Fibroblast of the aortic adventitia (primary cell): ENCODE measurements around the gene NFKBIB. TPM values are rescaled to one million over a fixed set of nuclear protein-coding genes. Genes with fewer than 3 reads are reported as not detected.

Source experiments
- DNase-seq: peaks from one replicate; pipeline ENCODE4 v3.0.0-alpha.2; 2010; ENCODE audit warnings: low read depth
- H3K4me3 ChIP-seq: 2 replicates; pipeline ENCODE4 v1.5.1; 2011; ENCODE audit warnings: low read depth, mild to moderate bottlenecking, control low read depth, low read length, moderate library complexity
- total RNA-seq: library from RNA; depleted of rRNA; stranded (reverse); fragments of >200 nt; gene quantifications from 2 replicates; pipeline ENCODE4 v1.2.3, GENCODE V29; 2012; ENCODE audit warnings: low replicate concordance
- TF ChIP-seq, protein P1 (sequence below): IDR thresholded peaks from 2 replicates; pipeline ENCODE4 v1.5.1; 2011; ENCODE audit warnings: mild to moderate bottlenecking, low read length, control low read depth, inconsistent platforms; ENCODE audit not compliant: insufficient read depth

The NFKBIB gene
- total RNA-seq, 1 donor, result 8.0 TPM

DNA sequence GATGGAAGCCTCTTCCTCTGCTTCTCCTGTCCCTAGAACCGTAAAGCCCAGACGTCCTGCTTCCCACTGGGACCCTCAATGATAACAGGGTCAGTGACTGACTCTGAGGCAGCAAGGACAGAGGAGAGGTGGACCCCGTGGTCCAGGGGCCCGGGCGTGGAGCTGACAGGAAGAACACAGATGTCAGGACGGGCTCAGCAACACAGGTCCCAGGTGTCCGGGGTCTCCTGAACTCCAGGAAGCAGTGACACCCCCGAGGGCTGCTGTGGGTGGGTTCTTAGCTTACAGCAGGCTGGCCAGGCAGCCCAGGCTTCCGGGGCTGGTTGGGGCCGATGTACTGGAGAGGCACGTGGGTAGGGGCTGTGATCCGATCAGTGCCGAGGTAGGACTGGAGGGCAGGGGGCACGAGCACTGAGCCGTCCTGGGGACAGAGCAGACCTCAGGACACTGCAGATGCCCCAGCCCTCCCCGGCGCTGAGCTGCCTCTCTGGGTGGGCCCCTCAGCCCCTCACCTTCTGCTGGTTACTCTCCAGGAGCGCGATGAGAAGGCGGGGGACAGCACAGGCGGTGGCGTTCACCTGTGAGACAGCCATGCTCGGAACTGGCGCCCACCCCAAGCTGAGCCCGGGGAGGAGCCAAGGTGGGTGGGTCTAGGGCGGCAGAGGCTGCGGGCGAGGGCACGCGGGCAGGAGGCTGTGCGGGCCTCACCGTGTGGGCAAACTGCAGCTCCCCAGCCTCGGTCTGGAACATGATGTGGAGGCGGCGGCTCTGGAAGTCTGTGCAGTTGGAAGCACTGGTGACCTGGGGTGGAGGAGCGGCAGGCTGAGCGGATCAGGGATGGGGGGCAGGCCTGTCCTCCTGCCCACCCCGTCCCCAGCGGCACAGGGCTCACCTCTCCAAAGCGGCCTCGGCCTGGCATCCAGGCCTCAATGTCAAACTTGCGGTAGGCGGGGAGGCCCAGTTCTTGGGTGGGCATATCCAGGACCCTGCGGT is 15.9 kb downstream of the NFKBIB start:
- H3K4me3 ChIP-seq, result no peak overlapping the region
- TF ChIP-seq, protein P1, sequence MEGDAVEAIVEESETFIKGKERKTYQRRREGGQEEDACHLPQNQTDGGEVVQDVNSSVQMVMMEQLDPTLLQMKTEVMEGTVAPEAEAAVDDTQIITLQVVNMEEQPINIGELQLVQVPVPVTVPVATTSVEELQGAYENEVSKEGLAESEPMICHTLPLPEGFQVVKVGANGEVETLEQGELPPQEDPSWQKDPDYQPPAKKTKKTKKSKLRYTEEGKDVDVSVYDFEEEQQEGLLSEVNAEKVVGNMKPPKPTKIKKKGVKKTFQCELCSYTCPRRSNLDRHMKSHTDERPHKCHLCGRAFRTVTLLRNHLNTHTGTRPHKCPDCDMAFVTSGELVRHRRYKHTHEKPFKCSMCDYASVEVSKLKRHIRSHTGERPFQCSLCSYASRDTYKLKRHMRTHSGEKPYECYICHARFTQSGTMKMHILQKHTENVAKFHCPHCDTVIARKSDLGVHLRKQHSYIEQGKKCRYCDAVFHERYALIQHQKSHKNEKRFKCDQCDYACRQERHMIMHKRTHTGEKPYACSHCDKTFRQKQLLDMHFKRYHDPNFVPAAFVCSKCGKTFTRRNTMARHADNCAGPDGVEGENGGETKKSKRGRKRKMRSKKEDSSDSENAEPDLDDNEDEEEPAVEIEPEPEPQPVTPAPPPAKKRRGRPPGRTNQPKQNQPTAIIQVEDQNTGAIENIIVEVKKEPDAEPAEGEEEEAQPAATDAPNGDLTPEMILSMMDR, result no peak
- no peak for DNase-seq

DNA sequence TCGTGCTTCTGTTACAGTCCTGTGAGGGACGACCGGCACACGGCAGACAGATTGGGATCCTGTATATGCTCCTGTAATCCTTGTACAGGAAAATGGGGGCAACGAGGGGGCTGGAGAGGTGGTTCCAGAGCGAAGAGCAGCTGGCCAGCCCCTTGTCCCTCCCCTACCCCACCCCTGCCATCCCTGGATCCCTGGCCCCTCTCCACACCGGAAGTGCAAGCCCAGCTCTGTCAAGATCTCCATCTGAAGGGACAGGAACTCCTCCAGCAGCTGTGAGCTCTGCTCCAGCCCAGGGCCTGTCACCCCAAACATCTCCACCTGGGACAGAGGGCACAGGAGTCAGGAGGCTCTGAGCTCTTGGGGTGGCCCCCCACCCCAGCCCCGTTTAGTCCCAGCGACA is 17.7 kb downstream of the NFKBIB start:
- no peak overlapping the region for H3K4me3 ChIP-seq
- DNase-seq, result no peak
- TF ChIP-seq, protein P1, result no peak

DNA sequence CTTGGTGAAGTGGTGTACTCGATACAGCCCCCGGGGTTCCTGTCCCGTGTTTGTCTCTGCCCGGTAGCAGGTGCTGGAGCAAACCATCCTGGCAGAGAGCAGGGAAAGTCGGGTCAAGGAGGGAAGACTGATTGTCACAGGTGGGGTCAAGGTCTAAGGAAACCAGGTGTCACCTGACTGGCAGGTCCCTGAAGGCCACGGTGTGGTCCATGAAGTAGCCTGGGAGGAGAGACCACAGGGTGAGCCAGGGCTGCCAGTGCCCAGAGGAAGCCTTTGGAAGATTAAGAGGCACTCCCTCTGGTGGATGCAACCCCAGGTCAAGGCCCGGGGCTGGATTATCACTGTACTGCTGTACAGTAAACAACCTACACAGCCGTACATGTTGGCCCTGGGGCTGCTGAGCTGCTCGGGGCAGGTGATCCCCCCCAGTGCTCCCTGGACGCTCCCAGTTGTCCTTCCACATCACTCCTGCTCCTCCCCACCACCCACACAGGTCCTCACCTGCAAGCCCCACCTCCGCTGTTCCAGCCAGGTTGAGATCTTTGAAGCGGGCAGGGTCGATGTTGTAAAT is 18.2 kb downstream of the NFKBIB start:
- no peak for DNase-seq

DNA sequence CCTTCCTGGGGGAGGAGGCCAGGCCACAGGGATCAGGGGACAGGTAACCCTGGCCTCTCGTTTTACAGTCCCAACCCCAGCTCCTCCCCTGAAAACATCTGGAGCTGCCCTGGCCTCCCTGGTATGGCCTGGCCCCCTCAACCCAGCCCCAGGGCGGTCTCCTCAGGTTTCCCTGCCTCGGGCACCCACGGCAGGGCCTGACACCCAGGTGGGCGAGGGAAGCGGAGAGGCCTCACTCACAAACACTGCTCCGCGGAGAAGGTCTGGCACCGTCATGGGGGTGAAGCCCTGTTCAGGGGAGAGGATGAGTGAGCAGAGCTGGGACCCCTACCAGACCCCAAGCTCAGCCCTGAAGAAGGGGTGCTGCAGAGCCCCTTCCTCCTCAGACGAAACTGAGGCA is 18.8 kb downstream of the NFKBIB start:
- H3K4me3 ChIP-seq, result no peak overlapping the region
- TF ChIP-seq, protein P1, result no peak
- DNase-seq, result no peak

More for the DNA sequence above, 18.2 kb downstream of the NFKBIB start:
- TF ChIP-seq, protein P1, result no peak
- H3K4me3 ChIP-seq, result no peak overlapping the region

DNA sequence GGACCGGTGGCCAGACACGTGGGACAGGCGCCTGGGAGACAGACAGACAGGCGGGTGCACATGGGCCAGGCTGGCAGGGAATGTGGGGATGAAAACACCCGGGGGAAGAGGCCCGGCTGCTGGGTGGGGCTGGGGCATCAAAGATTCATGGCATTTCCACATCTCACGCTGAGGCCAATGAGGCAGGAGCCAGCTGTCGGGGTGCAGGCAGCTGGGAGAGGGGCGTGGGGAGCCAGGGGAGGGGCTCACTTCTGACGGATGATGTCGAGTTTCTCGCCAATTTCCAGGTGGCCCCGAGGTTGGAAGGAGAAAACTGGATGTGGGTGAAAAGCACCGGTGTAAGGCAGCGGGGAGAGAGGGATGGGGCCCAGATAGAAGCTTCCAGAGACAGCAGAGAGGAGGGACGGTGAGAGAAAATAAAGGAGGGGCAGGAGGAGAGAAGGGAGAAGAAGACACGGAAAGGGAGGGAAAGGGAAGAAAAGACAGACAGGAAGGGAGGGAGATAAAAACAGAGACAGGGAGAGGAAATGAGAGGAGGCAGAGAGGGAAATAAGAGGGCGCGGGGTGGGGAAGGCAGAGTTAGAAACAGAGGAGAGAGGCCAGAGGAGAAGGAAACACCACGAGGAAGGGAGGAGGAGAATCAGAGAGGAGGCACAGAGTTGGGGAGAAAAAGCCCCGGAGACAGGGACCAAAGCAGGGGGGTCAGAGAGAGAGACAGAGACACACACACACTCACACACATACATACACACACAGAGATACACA is 20.2 kb downstream of the NFKBIB start:
- no peak for DNase-seq
- TF ChIP-seq, protein P1, result no peak
- H3K4me3 ChIP-seq, result no peak overlapping the region

DNA sequence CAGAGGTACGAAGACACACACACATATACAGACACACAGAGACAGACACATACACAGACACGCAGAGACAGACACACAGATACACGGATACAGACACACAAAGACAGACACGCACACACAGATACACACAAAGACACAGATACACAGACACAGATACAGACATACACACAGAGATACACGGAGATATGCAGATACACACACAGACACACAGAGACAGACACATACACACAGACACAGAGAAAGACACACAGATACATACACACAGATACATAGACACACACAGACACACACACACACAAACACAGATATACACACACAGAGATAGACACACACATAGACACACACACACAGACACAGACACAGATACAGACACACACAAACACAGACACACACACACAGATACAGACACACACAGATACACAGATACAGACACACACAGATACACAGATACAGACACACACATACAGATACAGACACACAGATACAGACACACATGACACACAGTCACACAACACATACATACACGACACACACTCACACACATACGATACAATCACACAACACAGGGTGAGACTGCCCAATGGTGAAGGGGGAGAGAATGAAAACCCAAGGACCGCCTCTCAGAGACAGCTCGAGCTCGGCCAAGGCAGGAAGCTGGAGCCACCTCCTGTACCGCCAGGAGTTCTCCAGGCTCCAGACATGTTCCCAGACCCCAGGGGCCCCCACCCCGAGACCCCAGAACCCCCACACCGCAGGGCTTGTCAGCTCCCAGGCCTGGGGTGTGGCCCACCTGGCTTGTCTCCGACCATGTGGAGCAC is 21.0 kb downstream of the NFKBIB start:
- DNase-seq, result no peak
- H3K4me3 ChIP-seq, result no peak overlapping the region
- TF ChIP-seq, protein P1, result no peak
